H1 (cell line): ENCODE measurements around the gene FRMD4A. TPM values are rescaled to one million over a fixed set of nuclear protein-coding genes. Genes with fewer than 3 reads are reported as not detected.

Experiments
- CHD1 ChIP-seq: IDR thresholded peaks from 2 replicates; pipeline ENCODE4 v1.6.1; 2012; ENCODE audit warnings: low read depth, low read length, improper control_type of control experiment
- SP1 ChIP-seq: IDR thresholded peaks from 2 replicates; pipeline ENCODE4 v1.6.1; 2011; ENCODE audit warnings: low read depth, low read length
- SP4 ChIP-seq: IDR thresholded peaks from 2 replicates; pipeline ENCODE4 v1.6.1; 2012; ENCODE audit warnings: low read length, inconsistent platforms
- polyA plus RNA-seq, 7 experiments: library from polyadenylated mRNA; depleted of rRNA in 3 of 7; stranded (reverse) in 5 of 7; unstranded in 2 of 7; fragments of >200 nt in 5 of 7; fragments of 200-250 nt in 2 of 7; gene quantifications; 1 replicate in 5 of 7; 2 replicates in 1 of 7; 4 replicates in 1 of 7; pipeline versions ENCODE4 v1.2.1 to v1.2.3, GENCODE V29; 2011 to 2013; ENCODE audit warnings: missing spikeins in 2 of 7, mixed read lengths in 2 of 7
- total RNA-seq: library from RNA; stranded (reverse); fragmentation: NEBNext Ultra II Directional; extraction: Animal tissue kit (Norgen Biotek cat#: 25700); gene quantifications from 2 replicates; pipeline ENCODE4 v1.2.1, GENCODE V29; 2021
- TF ChIP-seq, protein P1 (sequence below): IDR thresholded peaks from 2 replicates; pipeline ENCODE4 v1.6.1; 2012; ENCODE audit warnings: low read length, inconsistent platforms
- TF ChIP-seq, protein P2 (sequence below), 3 experiments: IDR thresholded peaks; 1 replicate in 2 of 3; 2 replicates in 1 of 3; pipeline versions ENCODE4 v1.5.1 to v1.6.1; 2011; ENCODE audit warnings: low read length in 3 of 3, mild to moderate bottlenecking in 3 of 3, inconsistent platforms in 2 of 3, low read depth in 1 of 3, moderate library complexity in 1 of 3; ENCODE audit not compliant: insufficient read depth in 1 of 3; ENCODE audit errors: control extremely low read depth in 1 of 3

Gene FRMD4A
- total and polyA plus RNA-seq, 2 of the 8 experiments (the other 6 are each of a cell fraction or from before 2014, with no cell fraction given): 38.6 to 39.6 TPM

DNA sequence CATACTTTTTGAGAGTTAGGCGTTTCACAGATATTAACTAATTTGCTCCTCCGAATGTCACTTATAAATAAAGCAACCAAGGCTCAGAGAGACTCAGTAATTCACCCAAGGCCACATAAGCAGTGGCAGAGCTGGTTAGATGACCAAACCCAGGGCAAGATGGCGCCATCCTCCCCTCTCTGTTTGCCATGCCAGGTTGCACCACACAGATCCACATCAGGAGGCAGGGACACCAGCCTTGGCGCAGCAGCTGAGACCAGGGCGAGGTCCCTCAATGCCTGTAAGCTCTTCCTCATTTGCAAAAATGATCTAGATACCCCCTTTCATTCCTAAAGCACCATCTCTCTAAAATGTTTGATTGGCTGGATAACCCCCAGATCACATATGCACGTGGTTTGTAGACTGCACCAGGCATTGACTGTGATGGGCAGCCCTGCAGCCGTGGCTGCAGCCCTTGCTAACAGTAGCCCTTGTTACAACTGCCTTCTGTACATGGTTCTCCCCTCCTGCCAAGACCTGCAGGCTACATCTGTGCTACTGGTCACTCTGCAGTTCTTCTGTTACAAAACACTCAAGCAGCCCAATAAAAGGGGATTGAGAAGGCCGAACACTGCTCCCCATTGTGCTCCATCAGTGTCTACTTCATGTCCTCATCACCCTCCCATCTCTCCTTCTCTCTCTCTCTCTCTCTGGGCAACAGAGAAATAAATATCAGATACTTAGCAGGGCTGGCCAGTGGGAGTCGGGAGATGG is 445.3 kb downstream of the FRMD4A start (continued):
- TF ChIP-seq, protein P1, sequence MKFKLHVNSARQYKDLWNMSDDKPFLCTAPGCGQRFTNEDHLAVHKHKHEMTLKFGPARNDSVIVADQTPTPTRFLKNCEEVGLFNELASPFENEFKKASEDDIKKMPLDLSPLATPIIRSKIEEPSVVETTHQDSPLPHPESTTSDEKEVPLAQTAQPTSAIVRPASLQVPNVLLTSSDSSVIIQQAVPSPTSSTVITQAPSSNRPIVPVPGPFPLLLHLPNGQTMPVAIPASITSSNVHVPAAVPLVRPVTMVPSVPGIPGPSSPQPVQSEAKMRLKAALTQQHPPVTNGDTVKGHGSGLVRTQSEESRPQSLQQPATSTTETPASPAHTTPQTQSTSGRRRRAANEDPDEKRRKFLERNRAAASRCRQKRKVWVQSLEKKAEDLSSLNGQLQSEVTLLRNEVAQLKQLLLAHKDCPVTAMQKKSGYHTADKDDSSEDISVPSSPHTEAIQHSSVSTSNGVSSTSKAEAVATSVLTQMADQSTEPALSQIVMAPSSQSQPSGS: no peak
- TF ChIP-seq, protein P2, sequence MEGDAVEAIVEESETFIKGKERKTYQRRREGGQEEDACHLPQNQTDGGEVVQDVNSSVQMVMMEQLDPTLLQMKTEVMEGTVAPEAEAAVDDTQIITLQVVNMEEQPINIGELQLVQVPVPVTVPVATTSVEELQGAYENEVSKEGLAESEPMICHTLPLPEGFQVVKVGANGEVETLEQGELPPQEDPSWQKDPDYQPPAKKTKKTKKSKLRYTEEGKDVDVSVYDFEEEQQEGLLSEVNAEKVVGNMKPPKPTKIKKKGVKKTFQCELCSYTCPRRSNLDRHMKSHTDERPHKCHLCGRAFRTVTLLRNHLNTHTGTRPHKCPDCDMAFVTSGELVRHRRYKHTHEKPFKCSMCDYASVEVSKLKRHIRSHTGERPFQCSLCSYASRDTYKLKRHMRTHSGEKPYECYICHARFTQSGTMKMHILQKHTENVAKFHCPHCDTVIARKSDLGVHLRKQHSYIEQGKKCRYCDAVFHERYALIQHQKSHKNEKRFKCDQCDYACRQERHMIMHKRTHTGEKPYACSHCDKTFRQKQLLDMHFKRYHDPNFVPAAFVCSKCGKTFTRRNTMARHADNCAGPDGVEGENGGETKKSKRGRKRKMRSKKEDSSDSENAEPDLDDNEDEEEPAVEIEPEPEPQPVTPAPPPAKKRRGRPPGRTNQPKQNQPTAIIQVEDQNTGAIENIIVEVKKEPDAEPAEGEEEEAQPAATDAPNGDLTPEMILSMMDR (IDR thresholded peaks at IDR 0.05; ENCODE audit: control extremely low read depth in 1 of 3, insufficient read depth in 1 of 3, low read depth in 1 of 3, low read length in 3 of 3): peak in 2 of 3 experiments; percentile 4 to 10; a peak in 1 of 4 replicates
- no peak for TF ChIP-seq SP1
- TF ChIP-seq SP4: no peak
- TF ChIP-seq CHD1: no peak
- TF ChIP-seq, all 59 proteins: peak for 2
